Right cardiac atrium (tissue), 5 donors: Measurements from ENCODE around the gene DAB1. TPM values are rescaled to one million over a fixed set of nuclear protein-coding genes. Genes with fewer than 3 reads are reported as not detected.

Source experiments
- ATAC-seq, 2 donors: fragments of 200-7000 bp; cut with Tn5 transposase; one replicate each; pipeline versions ENCODE4 v1.8.0 to v1.9.1; 2020; ENCODE audit warnings: moderate library complexity in 2 of 2, mild to moderate bottlenecking in 1 of 2
- DNase-seq, 3 donors: peaks; one replicate each; pipeline ENCODE4 v3.0.0-alpha.2; 2020
- H3K27ac ChIP-seq: one replicate; pipeline ENCODE4 v1.5.1; 2013; ENCODE audit warnings: mild to moderate bottlenecking, low read length, control low read depth, moderate library complexity
- H3K27me3 ChIP-seq: one replicate; pipeline ENCODE4 v1.6.1; 2013; ENCODE audit not compliant: control insufficient read depth, insufficient read depth
- H3K4me1 ChIP-seq: one replicate; pipeline ENCODE4 v1.6.1; 2013; ENCODE audit warnings: low read length; ENCODE audit not compliant: control insufficient read depth, insufficient read depth
- H3K4me3 ChIP-seq: one replicate; pipeline ENCODE4 v1.5.1; 2013; ENCODE audit warnings: low read length, control low read depth
- H3K9me3 ChIP-seq: one replicate; pipeline ENCODE4 v1.6.1; 2013; ENCODE audit warnings: low read length; ENCODE audit not compliant: control insufficient read depth
- WGBS: extraction: QIAGEN DNeasy Blood & Tissue Kit; methylation state at CpG from one replicate; pipeline ENCODE4 v1.1.7; 2013; 5-methylcytosine and 5-hydroxymethylcytosine counted together
- intact Hi-C, 4 donors: fragments of 100-400 bp; cut with DNase I; formaldehyde crosslinking; loops; one replicate each; pipeline versions ENCODE4 v1.11.0 to v1.14.0; 2022 to 2023
- polyA plus RNA-seq: library from polyadenylated mRNA; stranded (reverse); fragments of 200-250 nt; gene quantifications from one replicate; pipeline ENCODE4 v1.2.3, GENCODE V29; 2013
- total RNA-seq, 4 donors: library from RNA; stranded (reverse); fragmentation: NEBNext Ultra II Directional; extraction: Animal tissue kit (Norgen Biotek cat#: 25700); gene quantifications; one replicate each; pipeline ENCODE4 v1.2.1, GENCODE V29; 2021
- donor health status: healthy with polysubstance abuse.
- donor health status: DM: no; HTN: yes; CAD: no.
- donor health status: DM: no; HTN: no; CAD: no.
- donor health status: DM: no; HTN: yes; CAD: no; lungs with severe emphysema.
- donor health status: DM: yes; HTN: yes; CAD: no.

DAB1 gene
- total and polyA plus RNA-seq, 5 donors = 2.5 to 10.8 (median 8.7) TPM

DNA sequence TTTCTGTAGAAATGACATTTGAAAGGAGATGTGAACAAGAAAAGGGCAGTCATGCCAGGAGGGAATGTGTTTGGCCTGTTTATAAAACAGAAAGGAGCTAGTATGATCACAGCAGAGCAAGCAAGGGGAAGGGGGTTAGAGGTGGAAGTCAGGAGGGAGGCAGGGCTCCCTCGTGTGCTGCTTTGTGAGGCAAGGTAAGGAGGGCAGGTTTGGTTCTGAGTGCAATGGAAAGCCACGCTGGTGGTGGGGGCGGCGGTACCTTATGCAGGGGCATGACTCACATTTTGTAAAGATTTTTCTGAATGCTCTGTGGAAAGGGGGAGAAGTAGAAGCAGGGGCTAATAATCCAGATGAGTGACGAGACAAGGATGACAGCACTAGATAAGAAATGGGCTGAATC is 260.5 kb downstream of the DAB1 start:
- no peaks in the 10 kb centered on the region for H3K9me3 ChIP-seq
- WGBS = 63% methylated on average over 5 of the region's 5 CpGs
- H3K4me3 ChIP-seq = no peak overlapping the region
- H3K27me3 ChIP-seq = no peaks in the 10 kb centered on the region
- H3K27ac ChIP-seq = no peak overlapping the region
- DNase-seq (no peak), ATAC-seq (no peak)
- intact Hi-C loops = no loop called here
- H3K4me1 ChIP-seq = peaks cover 2% of the 10 kb centered on the region

DNA sequence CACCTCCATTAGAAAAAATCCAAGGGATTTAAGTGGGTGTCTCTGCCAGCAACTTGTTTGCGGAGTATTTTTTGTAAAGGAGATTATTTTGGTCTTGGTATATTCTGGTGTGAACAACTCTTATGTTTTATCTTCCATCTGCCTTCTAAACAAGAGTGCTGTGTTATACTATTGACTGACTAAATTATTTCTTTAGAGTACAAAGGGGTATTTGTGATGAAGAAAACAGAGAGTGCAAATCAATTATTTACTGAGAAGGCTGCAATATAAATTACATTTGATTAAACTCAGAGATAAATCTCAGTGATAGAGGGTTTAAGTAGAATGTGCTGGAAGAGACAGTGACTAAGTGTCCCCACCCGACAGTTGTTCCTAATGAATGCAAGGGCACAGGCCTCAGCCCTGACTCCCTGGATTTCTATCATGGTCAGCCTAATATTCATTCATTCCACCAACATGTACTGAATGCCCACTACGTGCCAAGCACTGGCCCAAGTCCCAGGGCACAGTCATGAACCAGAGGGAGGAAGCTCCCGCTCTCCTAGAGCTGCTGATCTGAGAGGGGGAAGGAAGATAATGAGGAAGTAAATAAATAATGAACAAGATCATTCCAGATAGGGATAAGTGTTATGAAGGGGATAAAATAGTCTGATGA is 261.1 kb downstream of the DAB1 start:
- 66% methylated on average over 4 of the region's 4 CpGs for WGBS
- intact Hi-C loops = no loop called here
- DNase-seq (peak in 1 of 3 donors; percentile 43), ATAC-seq (peak in 1 of 2 donors; percentile 57)
- no peaks in the 10 kb centered on the region for H3K27me3 ChIP-seq
- no peak overlapping the region for H3K27ac ChIP-seq
- H3K4me1 ChIP-seq = peaks cover 2% of the 10 kb centered on the region
- no peaks in the 10 kb centered on the region for H3K9me3 ChIP-seq
- no peak overlapping the region for H3K4me3 ChIP-seq

DNA sequence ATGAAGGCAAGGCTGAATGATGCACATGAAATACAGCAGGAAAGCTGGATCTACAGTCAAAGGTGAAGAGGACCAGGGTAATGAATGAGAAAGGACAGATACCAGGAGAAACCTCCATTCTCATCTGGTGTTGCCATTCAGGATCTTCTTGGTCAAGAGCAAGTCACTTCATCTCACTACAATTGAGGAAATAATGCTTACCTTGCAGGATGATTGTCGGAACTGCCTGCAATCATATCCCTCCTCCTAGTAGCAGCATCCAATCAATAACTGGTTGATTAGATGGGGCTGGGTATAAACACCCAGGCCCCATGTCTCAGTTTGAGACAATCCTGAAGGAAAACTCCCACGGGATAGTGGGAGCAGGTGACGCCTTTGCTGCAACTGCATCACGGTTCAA is 263.3 kb downstream of the DAB1 start:
- no peak for DNase-seq
- peaks cover 2% of the 10 kb centered on the region for H3K4me1 ChIP-seq
- no peaks in the 10 kb centered on the region for H3K9me3 ChIP-seq
- no peak overlapping the region for H3K27ac ChIP-seq
- H3K27me3 ChIP-seq = no peaks in the 10 kb centered on the region
- no peak overlapping the region for H3K4me3 ChIP-seq
- intact Hi-C loops = no loop called here
- ATAC-seq = no peak
- WGBS = 88% methylated on average over 4 of the region's 4 CpGs

DNA sequence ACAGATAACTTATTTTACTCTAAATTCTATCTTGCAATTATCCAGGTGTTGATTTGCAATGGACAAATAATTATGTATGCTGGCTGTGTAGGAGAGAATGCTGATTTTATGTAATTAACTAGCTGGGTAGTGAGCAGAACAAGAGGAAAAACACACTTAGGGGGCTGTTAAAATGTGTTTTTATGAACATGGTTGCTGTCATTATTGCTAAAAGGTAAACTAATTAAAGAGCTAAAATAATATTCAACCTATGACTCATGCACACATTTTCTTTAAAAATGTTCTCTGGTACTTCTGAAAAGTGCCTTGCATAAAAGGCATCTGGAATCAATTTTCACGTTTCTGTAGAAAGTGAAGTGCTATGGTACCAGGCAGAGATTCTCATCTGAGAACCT is 265.3 kb downstream of the DAB1 start:
- intact Hi-C loops = no loop called here
- H3K27me3 ChIP-seq = no peaks in the 10 kb centered on the region
- no peak for DNase-seq
- ATAC-seq = no peak
- H3K9me3 ChIP-seq = no peaks in the 10 kb centered on the region
- H3K27ac ChIP-seq = no peak overlapping the region
- H3K4me1 ChIP-seq = no peaks in the 10 kb centered on the region
- H3K4me3 ChIP-seq = no peak overlapping the region
- WGBS = 69% methylated on average over 1 of the region's 1 CpG

DNA sequence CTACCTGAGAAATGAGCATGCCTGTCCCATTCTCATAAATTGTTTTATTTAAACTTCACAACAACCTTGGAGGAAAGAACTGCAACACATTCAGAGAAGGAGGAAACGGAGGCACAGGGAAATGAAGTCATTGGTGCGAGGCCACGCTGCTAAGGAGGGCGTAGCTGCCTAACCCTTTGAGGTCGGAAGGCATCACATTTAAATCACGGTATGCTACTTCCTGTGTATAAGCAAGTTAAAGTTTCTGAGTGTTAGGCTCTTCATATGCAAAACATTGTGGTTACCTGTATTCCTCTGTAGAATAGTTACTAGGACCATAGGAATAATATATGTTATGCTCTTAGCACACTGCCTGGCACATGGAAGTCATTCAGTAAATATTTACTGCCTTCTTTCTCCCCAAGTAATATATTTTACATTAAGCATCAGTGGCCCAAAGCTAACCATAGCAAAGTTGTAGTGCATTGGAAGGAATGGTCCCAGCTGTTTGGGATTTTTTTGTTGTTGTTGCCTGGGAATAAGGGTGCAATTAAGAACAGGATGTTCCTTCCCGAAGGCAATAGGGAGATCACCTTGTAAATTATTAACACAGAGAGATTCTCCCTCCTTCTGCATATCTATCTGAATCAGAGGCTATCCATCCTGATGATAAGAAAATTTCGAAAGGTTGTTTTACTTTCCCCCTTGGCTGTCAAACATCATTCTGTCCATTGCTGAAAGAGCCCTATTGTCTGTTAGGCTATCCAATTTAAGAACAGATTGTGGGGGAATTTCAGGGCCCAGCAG is 265.8 kb downstream of the DAB1 start:
- Histone ChIP-seq H3K4me1 (no peaks in the 10 kb centered on the region), H3K9me3 (no peaks in the 10 kb centered on the region), H3K27ac (no peak overlapping the region), H3K4me3 (no peak overlapping the region), H3K27me3 (no peaks in the 10 kb centered on the region)
- DNase-seq (no peak), ATAC-seq (no peak)
- intact Hi-C loops = no loop called here
- 63% methylated on average over 8 of the region's 8 CpGs for WGBS

DNA sequence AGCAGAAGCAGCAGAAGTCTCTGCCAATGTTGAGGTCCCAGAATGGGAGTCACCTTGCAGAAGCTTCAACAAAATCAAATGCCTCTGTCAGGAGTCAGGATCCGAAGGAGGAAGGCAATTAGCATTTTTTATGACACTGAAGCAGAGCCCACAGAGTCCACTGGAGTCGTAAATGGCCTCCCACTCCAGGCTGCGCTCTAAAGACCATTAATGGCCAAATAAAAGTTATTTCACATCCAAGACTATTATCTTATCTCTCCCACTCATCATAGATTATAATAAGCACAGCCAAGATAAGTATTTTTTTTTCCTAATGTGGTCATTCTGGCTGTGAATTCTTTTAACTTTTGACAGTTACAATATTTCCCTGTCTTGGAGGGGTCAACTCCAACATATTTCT is 267.0 kb downstream of the DAB1 start:
- 81% methylated on average over 3 of the region's 3 CpGs for WGBS
- ATAC-seq (no peak), DNase-seq (no peak)
- Histone ChIP-seq H3K27ac (no peak overlapping the region), H3K4me1 (no peaks in the 10 kb centered on the region), H3K4me3 (no peak overlapping the region), H3K9me3 (no peaks in the 10 kb centered on the region), H3K27me3 (no peaks in the 10 kb centered on the region)
- intact Hi-C loops = no loop called here

DNA sequence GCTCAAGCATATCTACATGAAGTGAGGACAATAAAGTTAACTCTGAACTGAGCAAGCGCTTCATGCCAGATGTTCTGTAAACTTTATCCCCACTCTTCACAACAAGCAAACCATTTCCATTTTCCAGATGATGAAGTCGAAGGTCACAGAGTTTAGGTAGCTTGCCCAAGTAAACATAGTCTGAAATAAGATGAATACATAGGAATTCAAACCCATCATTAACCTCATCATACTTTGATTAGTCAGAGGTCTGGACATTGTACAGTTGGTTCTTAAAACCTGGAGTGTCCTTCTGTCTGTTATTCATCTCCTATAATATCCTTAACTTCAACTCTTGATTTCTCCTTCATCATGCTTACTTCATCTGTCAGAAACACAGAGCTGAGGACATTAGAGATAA is 277.8 kb downstream of the DAB1 start:
- intact Hi-C loops = no loop called here
- Histone ChIP-seq H3K27me3 (no peaks in the 10 kb centered on the region), H3K4me3 (no peak overlapping the region), H3K4me1 (no peaks in the 10 kb centered on the region), H3K9me3 (no peaks in the 10 kb centered on the region), H3K27ac (no peak overlapping the region)
- ATAC-seq = no peak
- 82% methylated on average over 2 of the region's 2 CpGs for WGBS
- DNase-seq = no peak

DNA sequence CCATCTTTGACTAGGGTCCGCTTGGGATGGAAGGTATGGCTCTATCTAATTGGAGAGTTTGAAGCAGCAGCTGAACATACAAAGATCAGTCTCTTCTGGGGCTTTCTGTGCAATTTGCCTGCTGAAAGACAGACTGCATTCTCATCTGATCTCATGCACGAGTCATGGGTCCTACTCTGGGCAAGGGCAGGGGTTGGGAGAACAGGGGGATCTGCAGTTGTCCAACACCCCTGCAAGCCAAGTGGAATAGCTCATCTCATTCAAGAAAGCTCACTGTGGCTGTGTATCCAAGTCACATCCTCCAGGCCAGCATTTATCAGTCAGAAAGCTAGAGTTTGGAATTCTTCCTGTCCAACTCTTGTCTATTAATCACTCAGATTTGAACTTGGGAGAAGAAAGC is 280.9 kb downstream of the DAB1 start:
- Histone ChIP-seq H3K4me1 (no peaks in the 10 kb centered on the region), H3K27me3 (no peaks in the 10 kb centered on the region), H3K4me3 (no peak overlapping the region), H3K27ac (no peak overlapping the region), H3K9me3 (no peaks in the 10 kb centered on the region)
- WGBS = 52% methylated on average over 2 of the region's 2 CpGs
- no peak for ATAC-seq
- intact Hi-C loops = no loop called here
- DNase-seq = no peak

DNA sequence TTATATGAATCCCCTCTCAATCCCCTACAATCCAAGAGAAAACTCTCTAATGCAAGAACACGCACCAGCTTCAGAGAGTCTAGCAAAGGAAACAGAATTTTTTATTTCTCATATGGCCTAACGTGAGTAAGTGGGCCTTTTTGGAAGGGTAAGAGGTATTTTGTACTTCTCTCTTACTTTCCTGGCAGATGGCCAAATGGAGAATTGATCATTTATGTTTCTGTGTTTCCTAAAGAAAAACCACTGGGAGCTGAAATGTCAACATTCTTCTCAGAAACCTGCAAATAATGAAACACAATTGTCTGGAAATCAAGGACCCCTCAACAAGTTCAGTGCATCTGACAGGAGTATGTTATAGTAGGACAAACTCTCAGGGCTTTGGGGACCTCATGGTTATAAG is 281.7 kb downstream of the DAB1 start:
- Histone ChIP-seq H3K4me3 (no peak overlapping the region), H3K4me1 (no peaks in the 10 kb centered on the region), H3K27ac (no peak overlapping the region), H3K27me3 (no peaks in the 10 kb centered on the region), H3K9me3 (no peaks in the 10 kb centered on the region)
- WGBS = 88% methylated on average over 2 of the region's 2 CpGs
- DNase-seq (no peak), ATAC-seq (no peak)
- intact Hi-C loops = no loop called here

DNA sequence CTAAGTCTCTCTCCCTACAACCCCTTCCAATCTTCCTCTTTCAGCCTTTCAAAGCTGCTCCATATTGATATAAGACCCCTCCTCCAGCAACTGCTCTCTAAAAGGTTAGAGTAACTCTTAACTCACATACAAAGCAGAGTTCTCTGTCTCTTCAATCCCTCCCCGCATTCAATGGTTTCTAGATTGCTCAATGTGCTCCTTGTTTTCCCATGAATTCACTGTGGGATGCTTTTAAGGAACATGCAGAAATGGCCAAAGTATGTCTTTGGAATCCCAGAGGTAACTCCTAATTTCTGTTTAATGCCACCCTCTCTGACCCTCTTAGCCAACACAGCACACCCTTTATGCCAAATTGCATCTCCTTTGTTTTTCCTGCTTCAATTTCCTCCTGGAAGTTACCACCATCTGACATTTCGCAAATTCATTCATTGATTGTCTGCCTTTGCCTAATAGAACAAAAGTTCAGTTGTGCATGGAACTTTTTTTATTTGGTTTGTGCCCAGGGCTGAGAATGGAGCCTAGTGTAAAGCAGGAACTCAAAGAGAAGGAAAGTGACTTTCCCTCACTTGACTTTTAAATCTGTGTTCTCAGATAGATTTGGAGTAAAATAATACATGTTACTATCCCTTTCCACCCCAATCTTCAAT is 285.3 kb downstream of the DAB1 start:
- intact Hi-C loops = no loop called here
- ATAC-seq (no peak), DNase-seq (no peak)
- Histone ChIP-seq H3K4me1 (no peaks in the 10 kb centered on the region), H3K9me3 (no peaks in the 10 kb centered on the region), H3K27ac (no peak overlapping the region), H3K27me3 (no peaks in the 10 kb centered on the region), H3K4me3 (no peak overlapping the region)
- 86% methylated on average over 2 of the region's 2 CpGs for WGBS

DNA sequence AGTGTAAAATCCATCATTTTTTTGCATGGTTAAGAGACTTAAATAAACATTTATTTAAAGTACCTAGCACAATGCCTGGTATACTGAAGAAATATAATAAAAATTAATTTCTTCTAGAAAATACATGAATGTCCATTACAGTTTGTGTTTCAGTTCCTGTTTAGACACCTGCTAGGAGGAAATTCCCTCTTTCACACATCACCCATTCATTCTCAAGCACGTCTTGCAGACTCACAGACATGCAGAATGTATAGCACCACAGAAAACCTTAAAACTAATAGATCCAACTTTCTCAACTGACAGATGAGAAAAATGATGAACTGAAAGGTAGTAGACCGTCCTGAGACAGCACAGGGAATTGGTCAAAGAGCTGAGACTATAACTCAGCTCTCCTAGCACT is 285.9 kb downstream of the DAB1 start:
- Histone ChIP-seq H3K9me3 (no peaks in the 10 kb centered on the region), H3K27me3 (no peaks in the 10 kb centered on the region), H3K4me1 (no peaks in the 10 kb centered on the region), H3K27ac (no peak overlapping the region), H3K4me3 (no peak overlapping the region)
- 77% methylated on average over 2 of the region's 2 CpGs for WGBS
- intact Hi-C loops = no loop called here
- ATAC-seq = no peak
- no peak for DNase-seq
